ENCODE data around the gene COX14.
"Not testable (repeated sequence)": the region's sequence is repeated elsewhere in the genome, so short reads cannot be mapped to it uniquely, and the experiment has no call there.

The COX14 gene

GRCh38 chr12:50154947-50155346 is 42.9 kb downstream of the COX14 start:
- DNase-seq (ENCODE audit: low read depth in 3 of 3, low spot score in 1 of 3) = not testable (repeated sequence)

GRCh38 chr12:50156641-50157040 is 44.6 kb downstream of the COX14 start:
- no peak for DNase-seq (ENCODE audit: low read depth in 3 of 3, low spot score in 1 of 3)

DNA sequence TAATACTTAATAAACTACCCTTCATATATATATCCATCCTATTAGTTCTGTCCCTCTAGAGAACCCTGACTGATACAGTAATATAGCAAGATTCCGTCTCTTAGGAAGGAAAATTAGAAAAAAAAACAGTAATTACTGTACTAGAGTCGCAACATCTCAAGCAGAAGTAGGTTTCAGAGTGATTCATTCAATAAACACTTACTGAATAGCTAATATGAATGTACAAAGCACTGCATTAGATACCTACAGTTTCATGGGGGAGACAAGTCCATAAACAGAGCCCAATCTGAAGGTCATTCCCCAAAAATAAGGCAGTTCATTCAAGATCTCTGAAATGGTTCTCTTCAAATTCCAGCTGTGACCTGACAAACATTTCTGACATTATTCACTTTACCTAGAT is 45.2 kb downstream of the COX14 start:
- no peak for DNase-seq (ENCODE audit: low read depth in 3 of 3, low spot score in 1 of 3)

DNA sequence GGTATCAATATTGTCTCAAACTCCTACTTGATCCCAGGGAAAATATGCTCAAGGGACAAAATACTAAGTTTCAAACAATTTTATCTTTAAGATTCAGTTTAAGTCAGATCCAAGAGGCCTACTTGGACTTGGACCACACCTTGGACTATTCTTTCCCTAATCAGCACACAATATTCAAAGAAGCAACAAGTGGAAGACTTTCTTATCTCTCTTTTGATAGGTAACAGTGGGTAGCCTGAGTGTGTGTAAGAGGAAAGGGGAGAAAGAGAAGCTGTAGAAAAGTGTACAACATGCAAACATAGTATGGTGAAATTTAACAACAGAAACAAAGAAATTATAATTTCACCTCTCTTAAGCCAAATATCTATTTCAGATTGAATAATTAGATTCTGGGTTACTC is 48.6 kb downstream of the COX14 start:
- DNase-seq (ENCODE audit: low read depth in 3 of 3, low spot score in 1 of 3) = no peak

DNA sequence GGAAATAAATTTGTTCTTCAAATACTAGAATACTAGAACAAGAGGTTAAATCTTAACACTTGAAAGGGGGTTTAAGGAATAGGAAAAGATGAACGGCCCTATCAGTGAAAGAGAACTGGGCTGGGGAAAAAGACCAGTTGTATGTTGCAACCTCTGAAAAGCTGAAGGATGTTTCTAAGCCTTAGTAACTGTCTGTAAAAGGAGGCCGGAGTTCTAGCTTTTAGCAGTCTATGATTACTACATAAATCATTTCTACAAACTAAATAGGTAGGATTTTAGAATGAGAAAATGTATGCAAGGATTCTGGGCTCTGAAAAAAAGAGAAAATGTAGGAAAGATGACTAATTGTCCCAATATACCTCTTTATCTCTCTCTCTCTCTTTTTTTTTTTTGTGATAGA is 50.2 kb downstream of the COX14 start:
- no peak for DNase-seq (ENCODE audit: low read depth in 3 of 3, low spot score in 1 of 3)

DNA sequence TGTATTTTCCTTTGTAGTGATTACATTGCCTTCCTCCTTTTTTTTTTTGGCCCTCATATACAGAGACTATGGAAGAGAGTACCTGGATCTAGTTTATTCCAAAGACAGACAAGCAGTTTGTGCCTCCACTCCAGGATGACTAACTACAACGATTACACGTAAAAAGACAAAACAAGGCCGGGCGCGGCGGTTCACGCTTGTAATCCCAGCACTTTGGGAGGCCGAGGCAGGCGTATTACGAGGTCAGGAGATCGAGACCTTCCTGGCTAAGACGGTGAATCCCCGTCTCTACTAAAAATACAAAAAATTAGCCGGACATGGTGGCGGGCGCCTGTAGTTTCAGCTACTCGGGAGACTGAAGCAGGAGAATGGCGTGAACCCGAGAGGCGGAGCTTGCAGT is 52.9 kb downstream of the COX14 start:
- no peak for DNase-seq (ENCODE audit: low read depth in 3 of 3, low spot score in 1 of 3)

- peak in 1 of 3 donors; percentile 42 for DNase-seq (ENCODE audit: low read depth in 3 of 3, low spot score in 1 of 3)
These were observed 54.7 kb downstream of the COX14 start for GRCh38 chr12:50166799-50167048.

- DNase-seq (ENCODE audit: low read depth in 3 of 3, low spot score in 1 of 3) = peak; percentile 90 to 91 (median 90)
These were observed 55.2 kb downstream of the COX14 start, which contains the start of gene CERS5 for GRCh38 chr12:50167049-50167828. Gene CERS5, minus strand, starts transcription at chr12:50167369. Its CDS starts 72 bp downstream, at chr12:50167297.

Data from stimulated activated CD4-positive, alpha-beta T cell treated with anti-CD3 and anti-CD28 coated beads, TNF-alpha, amount 100 ng/mL, for 1 hour (primary cell).